Stomach (tissue), 9 donors: Measurements from ENCODE around the gene FSD1. TPM values are rescaled to one million over a fixed set of nuclear protein-coding genes. Genes with fewer than 3 reads are reported as not detected.
"Not testable (repeated sequence)": the region's sequence is repeated elsewhere in the genome, so short reads cannot be mapped to it uniquely, and the experiment has no call there.

ENCODE experiments used
- DNase-seq, 2 donors: peaks; one replicate each; pipeline versions ENCODE4 v3.0.0 to v3.0.0-alpha.2; 2013 to 2019
- H3K27ac ChIP-seq, 5 donors: fragments of 200-600 bp in 4 of 5; sonication (generic) in 4 of 5; one replicate each; pipeline ENCODE4 v1.5.1; 2013 to 2019; ENCODE audit warnings: mild to moderate bottlenecking in 1 of 5, moderate library complexity in 1 of 5
- H3K27me3 ChIP-seq, 3 donors: fragments of 200-600 bp; sonication (generic); one replicate each; pipeline ENCODE4 v1.5.1; 2017 to 2019; ENCODE audit warnings: mixed run types in 1 of 3
- H3K36me3 ChIP-seq, 4 donors: fragments of 200-600 bp; sonication (generic); 1 replicate in 3 of 4; 2 replicates in 1 of 4; pipeline ENCODE4 v1.5.1; 2016 to 2019
- H3K4me1 ChIP-seq, 4 donors: fragments of 200-600 bp; sonication (generic); one replicate each; pipeline ENCODE4 v1.5.1; 2016 to 2019
- H3K4me3 ChIP-seq, 4 donors: fragments of 200-600 bp; sonication (generic) in 3 of 4; one replicate each; pipeline ENCODE4 v1.5.1; 2016 to 2019; ENCODE audit warnings: mild to moderate bottlenecking in 1 of 4
- H3K9me3 ChIP-seq, 4 donors: fragments of 200-600 bp; sonication (generic); one replicate each; pipeline ENCODE4 v1.5.1; 2016 to 2019
- EP300 ChIP-seq: sonication (generic); formaldehyde crosslinking; IDR thresholded peaks from one replicate; pipeline ENCODE4 v1.6.1; 2017; ENCODE audit warnings: antibody characterized with exemption
- POLR2A ChIP-seq, 4 donors: fragments of 450-650 bp; IDR thresholded peaks; one replicate each; pipeline ENCODE4 v1.6.1; 2016; ENCODE audit warnings: antibody characterized with exemption in 4 of 4, control low read depth in 2 of 4, mild to moderate bottlenecking in 1 of 4, moderate library complexity in 1 of 4
- POLR2AphosphoS5 ChIP-seq, 3 donors: sonication (generic); formaldehyde crosslinking; IDR thresholded peaks; one replicate each; pipeline ENCODE4 v1.6.1; 2016; ENCODE audit warnings: antibody characterized with exemption in 3 of 3
- WGBS, 5 donors: extraction: QIAGEN DNeasy Blood & Tissue Kit in 3 of 5; methylation state at CpG; one replicate each; pipeline versions ENCODE4 v1.1.5 to v1.1.7; 2013 to 2018; 5-methylcytosine and 5-hydroxymethylcytosine counted together
- intact Hi-C: fragments of 100-400 bp; cut with DNase I; formaldehyde crosslinking; loops from one replicate; pipeline ENCODE4 v1.15.1; 2023; ENCODE audit warnings: low total_unique reads
- polyA plus RNA-seq, 3 donors: library from polyadenylated mRNA; stranded (reverse); fragments of 200-250 nt; gene quantifications; one replicate each; pipeline ENCODE4 v1.2.3, GENCODE V29; 2013
- total RNA-seq, 5 donors: library from RNA; depleted of rRNA; stranded (reverse); fragments of >200 nt; gene quantifications; one replicate each; pipeline versions ENCODE4 v1.1.0 to v1.2.3, GENCODE V29; 2014 to 2016
- TF ChIP-seq, protein P1 (sequence below), 7 experiments: fragments of 450-650 bp in 4 of 7; fragments of 200-600 bp in 3 of 7; sonication (generic) in 3 of 7; IDR thresholded peaks; one replicate each; pipeline ENCODE4 v1.5.1; 2016 to 2019; ENCODE audit warnings: antibody characterized with exemption in 7 of 7, control low read depth in 2 of 7, mild to moderate bottlenecking in 1 of 7
- donor health status: healthy with polysubstance abuse.
- donor health status: Bipolar disorder and iron deficiency.
- donor health status: healthy.

Gene FSD1
- total and polyA plus RNA-seq, 8 donors = 0.31 to 12.5 (median 1.3) TPM; not detected in 3

DNA sequence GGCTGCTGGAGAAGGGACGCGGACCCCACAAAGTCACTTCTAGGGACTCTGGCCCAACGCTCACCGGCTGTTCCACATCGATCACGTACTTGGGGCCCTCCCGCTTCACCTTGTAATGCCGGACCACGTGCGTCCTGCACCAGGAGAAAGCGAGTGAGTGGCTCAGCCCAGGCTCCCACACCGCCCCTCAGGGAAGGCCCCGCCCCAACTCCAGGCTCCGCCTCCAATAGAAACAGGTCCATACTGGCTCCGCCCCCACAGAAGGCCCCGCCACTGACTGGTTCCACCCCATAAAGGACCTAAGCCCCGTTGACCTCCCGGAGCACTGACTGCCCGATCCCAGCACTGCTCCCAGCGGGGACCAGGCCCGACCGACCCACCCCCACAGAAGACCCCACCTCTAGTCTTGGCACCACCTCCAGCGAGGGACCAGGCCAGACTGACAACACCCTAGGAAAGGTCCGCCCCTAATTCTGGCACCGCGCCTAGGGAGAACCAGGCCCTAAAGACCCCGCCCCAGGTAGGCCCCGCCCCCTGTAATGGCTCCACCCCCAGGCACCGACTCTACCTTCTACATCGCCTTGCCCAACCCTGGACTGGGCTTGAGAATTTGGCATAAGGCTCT is 23.0 kb downstream of the FSD1 start:
- H3K4me1 ChIP-seq = peaks cover 21 to 29% (median 28%) of the 10 kb centered on the region in 4 donors
- peaks cover 0 to under 1% (median 0%) of the 10 kb centered on the region in 4 donors for H3K9me3 ChIP-seq
- peak overlapping the region in 4 of 5 donors; percentile 40 to 64 (median 56) for H3K27ac ChIP-seq
- DNase-seq = peak; percentile 86 to 95
- TF ChIP-seq POLR2A (IDR thresholded peaks at IDR 0.05) = no peak
- TF ChIP-seq EP300 = no peak
- TF ChIP-seq, protein P1, sequence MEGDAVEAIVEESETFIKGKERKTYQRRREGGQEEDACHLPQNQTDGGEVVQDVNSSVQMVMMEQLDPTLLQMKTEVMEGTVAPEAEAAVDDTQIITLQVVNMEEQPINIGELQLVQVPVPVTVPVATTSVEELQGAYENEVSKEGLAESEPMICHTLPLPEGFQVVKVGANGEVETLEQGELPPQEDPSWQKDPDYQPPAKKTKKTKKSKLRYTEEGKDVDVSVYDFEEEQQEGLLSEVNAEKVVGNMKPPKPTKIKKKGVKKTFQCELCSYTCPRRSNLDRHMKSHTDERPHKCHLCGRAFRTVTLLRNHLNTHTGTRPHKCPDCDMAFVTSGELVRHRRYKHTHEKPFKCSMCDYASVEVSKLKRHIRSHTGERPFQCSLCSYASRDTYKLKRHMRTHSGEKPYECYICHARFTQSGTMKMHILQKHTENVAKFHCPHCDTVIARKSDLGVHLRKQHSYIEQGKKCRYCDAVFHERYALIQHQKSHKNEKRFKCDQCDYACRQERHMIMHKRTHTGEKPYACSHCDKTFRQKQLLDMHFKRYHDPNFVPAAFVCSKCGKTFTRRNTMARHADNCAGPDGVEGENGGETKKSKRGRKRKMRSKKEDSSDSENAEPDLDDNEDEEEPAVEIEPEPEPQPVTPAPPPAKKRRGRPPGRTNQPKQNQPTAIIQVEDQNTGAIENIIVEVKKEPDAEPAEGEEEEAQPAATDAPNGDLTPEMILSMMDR (IDR thresholded peaks at IDR 0.05) = no peak
- peak overlapping the region; percentile 28 to 57 (median 40) for H3K4me3 ChIP-seq
- intact Hi-C loops = no loop called here
- WGBS, 5 donors = 5 to 17% (median 11%) methylated on average over 21 to 30 of the region's 30 CpGs
- H3K36me3 ChIP-seq = no peaks in the 10 kb centered on the region
- H3K27me3 ChIP-seq = peaks cover 0 to 39% (median 0%) of the 10 kb centered on the region in 3 donors

GRCh38 chr19:4327877-4328242 is 23.5 kb downstream of the FSD1 start:
- H3K9me3 ChIP-seq = no peaks in the 10 kb centered on the region
- no peaks in the 10 kb centered on the region for H3K36me3 ChIP-seq
- TF ChIP-seq POLR2AphosphoS5 (IDR thresholded peaks at IDR 0.05) (no peak), EP300 (no peak), POLR2A (IDR thresholded peaks at IDR 0.05) (no peak)
- TF ChIP-seq, protein P1 (IDR thresholded peaks at IDR 0.05) = no peak
- peak overlapping the region in 4 of 5 donors; percentile 40 to 64 (median 56) for H3K27ac ChIP-seq
- H3K4me3 ChIP-seq = peak overlapping the region; percentile 28 to 57 (median 40)
- DNase-seq = no peak
- peaks cover 0 to 39% (median 0%) of the 10 kb centered on the region in 3 donors for H3K27me3 ChIP-seq
- intact Hi-C loops = no loop called here
- peaks cover 21 to 29% (median 28%) of the 10 kb centered on the region in 4 donors for H3K4me1 ChIP-seq
- WGBS, 5 donors = 9 to 20% (median 14%) methylated on average over 8 to 13 of the region's 13 CpGs

DNA sequence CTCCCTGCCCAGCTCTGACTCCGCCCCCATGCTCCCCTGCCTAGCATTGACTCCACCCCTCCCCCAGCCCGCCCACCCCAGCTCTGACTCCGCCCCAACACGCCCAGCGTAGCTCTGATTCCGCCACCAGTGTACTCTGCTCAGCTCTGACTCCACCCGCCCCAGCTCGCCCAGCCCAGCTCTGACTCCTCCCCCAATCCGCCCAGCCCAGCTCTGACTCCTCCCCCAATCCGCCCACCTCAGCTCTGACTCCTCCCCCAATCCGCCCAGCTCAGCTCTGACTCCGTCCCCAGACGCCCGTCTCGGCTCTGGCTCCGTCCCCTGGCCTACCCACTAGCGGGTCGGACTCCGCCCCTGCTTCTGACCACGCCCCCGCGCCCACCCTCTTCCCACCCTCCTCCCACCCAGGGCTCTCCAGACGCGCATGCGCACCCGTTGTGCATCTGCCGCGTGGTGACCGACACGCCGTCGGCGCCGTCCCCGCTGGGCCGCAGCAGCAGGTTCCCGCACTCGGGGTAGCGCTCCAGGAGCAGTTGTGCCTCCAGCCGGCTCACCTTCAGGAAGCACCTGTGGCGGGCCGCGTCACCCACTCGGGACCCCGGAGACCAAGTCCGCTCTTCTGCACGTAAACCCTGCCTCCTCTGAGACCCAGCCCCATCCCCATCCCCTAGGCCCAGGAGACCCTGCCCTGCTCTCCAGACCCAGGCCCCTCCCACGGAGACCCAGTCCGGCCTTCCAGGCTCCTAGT is 24.0 kb downstream of the FSD1 start:
- Histone ChIP-seq H3K4me1 (peaks cover 21 to 29% (median 28%) of the 10 kb centered on the region in 4 donors), H3K36me3 (no peaks in the 10 kb centered on the region), H3K4me3 (peak overlapping the region; percentile 30 to 57 (median 46)), H3K27me3 (peaks cover 0 to 39% (median 0%) of the 10 kb centered on the region in 3 donors), H3K9me3 (no peaks in the 10 kb centered on the region), H3K27ac (peak overlapping the region in 4 of 5 donors; percentile 49 to 65 (median 60))
- WGBS, 5 donors = 1 to 5% (median 3%) methylated on average over 33 to 49 of the region's 49 CpGs
- TF ChIP-seq POLR2AphosphoS5 (IDR thresholded peaks at IDR 0.05) (peak in 2 of 3 donors; percentile 8 to 60), EP300 (no peak), POLR2A (IDR thresholded peaks at IDR 0.05) (peak in 1 of 4 donors; percentile 5)
- TF ChIP-seq, protein P1 (IDR thresholded peaks at IDR 0.05) = no peak
- DNase-seq = peak; percentile 96 to 99
- intact Hi-C loops = no loop called here

DNA sequence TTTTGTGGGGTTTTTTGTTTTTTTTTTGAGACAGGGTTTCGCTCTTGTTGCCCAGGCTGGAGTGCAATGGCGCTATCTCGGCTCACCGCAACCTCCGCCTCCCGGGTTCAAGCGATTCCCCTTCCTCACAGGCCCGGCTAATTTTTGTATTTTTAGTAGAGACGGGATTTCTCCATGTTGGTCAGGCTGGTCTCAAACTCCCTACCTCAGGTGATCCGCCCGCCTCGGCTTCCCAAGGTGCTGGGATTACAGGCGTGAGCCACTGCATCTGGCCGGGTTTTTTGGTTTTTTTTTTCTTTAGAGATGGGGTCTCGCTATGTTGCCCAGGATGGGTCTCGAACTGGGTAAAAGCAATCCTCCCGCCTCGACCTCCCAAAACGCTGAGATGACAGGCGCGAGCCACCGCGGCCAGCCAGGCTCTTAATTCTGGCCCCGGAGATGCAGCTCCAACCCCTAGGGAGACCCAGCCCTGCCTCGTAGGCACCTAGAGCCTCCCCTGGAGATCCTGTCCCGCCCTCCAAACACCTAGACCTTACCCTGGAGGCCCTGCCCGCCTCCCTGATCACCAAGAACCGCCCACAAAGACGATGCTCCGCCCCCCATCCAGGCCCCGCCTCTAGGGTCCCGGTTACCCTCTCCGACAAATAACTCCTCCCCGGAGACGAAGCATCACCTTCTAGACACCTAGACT is 24.7 kb downstream of the FSD1 start:
- H3K9me3 ChIP-seq, intact Hi-C loops, H3K36me3 ChIP-seq: not testable (repeated sequence)
- Histone ChIP-seq H3K27ac (peak overlapping the region in 3 of 5 donors; percentile 32 to 65 (median 49)), H3K4me1 (peaks cover 21 to 29% (median 28%) of the 10 kb centered on the region in 4 donors), H3K27me3 (peaks cover 0 to 39% (median 0%) of the 10 kb centered on the region in 3 donors), H3K4me3 (peak overlapping the region; percentile 30 to 57 (median 46))
- DNase-seq = peak in 1 of 2 donors; percentile 65
- 38 to 48% (median 39%) methylated on average over 33 to 35 of the region's 35 CpGs for whole genome bisulfite sequencing, 5 donors
